ENCODE data around the gene MYCBP. TPM values are rescaled to one million over a fixed set of nuclear protein-coding genes. Genes with fewer than 3 reads are reported as not detected.
A peak's percentile ranks its signal among the peaks of the same experiment; 100 is the strongest.
"Not testable (repeated sequence)": the region's sequence is repeated elsewhere in the genome, so short reads cannot be mapped to it uniquely, and the experiment has no call there.

Gene MYCBP
- total RNA-seq, 4 donors from 2014 or later, result 10.7 to 38.7 (median 17.7) TPM

DNA sequence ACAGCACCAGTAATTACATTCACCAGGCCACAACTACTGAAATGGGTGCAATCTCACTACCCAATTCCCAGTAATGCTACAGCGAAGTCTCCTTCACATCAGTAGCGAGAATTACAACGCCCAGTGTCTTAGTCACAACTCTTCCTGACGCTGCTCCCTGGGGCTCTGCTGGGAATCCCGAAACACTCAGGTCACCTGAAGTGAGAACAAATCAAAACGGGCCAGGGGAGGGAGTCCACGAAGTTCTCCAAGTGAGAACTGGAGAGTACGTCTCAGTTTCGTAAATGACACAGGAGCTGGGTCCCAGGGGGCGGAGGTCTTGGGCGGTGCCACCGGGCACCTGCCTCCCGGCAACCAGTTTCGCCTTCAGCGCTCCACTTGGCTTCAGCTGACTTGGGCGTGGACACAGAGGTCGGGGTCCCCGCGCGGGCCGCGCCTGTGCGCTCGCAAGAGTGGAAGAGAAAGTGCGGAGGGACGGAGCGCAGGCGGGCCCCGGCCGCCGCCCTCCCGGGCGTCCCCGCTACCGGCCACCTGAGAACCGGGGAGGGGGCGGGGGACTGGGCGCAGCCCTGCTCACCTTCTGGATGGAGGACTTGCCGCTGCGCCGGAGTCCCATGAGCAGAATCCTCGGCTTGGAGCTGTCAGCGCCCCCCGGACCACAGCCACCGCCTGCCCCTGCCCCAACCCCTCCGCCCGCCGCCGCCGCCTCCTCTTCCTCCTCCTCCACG lies 14.2 kb downstream of the MYCBP start:
- no peaks in the 10 kb centered on the region for H3K27me3 ChIP-seq
- no peak for TF ChIP-seq POLR2A (IDR thresholded peaks at IDR 0.05)
- TF ChIP-seq, protein P1, sequence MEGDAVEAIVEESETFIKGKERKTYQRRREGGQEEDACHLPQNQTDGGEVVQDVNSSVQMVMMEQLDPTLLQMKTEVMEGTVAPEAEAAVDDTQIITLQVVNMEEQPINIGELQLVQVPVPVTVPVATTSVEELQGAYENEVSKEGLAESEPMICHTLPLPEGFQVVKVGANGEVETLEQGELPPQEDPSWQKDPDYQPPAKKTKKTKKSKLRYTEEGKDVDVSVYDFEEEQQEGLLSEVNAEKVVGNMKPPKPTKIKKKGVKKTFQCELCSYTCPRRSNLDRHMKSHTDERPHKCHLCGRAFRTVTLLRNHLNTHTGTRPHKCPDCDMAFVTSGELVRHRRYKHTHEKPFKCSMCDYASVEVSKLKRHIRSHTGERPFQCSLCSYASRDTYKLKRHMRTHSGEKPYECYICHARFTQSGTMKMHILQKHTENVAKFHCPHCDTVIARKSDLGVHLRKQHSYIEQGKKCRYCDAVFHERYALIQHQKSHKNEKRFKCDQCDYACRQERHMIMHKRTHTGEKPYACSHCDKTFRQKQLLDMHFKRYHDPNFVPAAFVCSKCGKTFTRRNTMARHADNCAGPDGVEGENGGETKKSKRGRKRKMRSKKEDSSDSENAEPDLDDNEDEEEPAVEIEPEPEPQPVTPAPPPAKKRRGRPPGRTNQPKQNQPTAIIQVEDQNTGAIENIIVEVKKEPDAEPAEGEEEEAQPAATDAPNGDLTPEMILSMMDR (IDR thresholded peaks at IDR 0.05), result no peak

DNA sequence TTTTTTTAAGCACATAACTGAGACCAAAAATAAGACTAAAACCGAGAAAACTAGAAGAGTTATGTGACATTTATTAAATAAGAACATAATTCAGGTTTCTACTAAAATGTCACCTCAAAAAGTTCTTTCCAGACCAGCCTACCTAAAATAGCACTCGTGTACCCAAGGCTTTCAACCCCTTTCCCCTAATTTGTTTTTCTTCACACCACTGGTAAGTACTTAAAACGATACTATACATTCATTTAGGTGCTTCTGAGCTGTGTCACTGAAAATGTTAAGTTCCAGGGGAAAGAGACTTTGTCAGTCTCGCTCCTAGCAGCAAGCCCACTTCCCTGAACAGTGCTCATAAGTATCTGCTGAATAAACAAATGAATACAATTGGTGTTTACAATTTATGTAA lies 20.4 kb downstream of the MYCBP start:
- Histone ChIP-seq H3K4me1 (peaks cover 0 to 3% of the 10 kb centered on the region in 2 donors), H3K9me3 (no peaks in the 10 kb centered on the region), H3K27me3 (no peaks in the 10 kb centered on the region), H3K36me3 (no peaks in the 10 kb centered on the region), H3K4me3 (no peak overlapping the region), H3K27ac (no peak overlapping the region)
- no peak for DNase-seq
- intact Hi-C loops (cut with DNase I; ENCODE audit: low total_unique reads), result no loop called here
- TF ChIP-seq POLR2A (IDR thresholded peaks at IDR 0.05), result no peak
- TF ChIP-seq, protein P1 (IDR thresholded peaks at IDR 0.05), result no peak

More for the DNA sequence above, 14.2 kb downstream of the MYCBP start:
- H3K27ac ChIP-seq, result peak overlapping the region; percentile 83 to 89
- intact Hi-C loops (cut with DNase I; ENCODE audit: low total_unique reads), result no loop called here
- H3K4me3 ChIP-seq, result peak overlapping the region; percentile 87 to 99
- peaks cover 0 to 4% of the 10 kb centered on the region in 2 donors for H3K4me1 ChIP-seq
- peak; percentile 30 to 39 for DNase-seq
- no peaks in the 10 kb centered on the region for H3K9me3 ChIP-seq
- no peaks in the 10 kb centered on the region for H3K36me3 ChIP-seq

DNA sequence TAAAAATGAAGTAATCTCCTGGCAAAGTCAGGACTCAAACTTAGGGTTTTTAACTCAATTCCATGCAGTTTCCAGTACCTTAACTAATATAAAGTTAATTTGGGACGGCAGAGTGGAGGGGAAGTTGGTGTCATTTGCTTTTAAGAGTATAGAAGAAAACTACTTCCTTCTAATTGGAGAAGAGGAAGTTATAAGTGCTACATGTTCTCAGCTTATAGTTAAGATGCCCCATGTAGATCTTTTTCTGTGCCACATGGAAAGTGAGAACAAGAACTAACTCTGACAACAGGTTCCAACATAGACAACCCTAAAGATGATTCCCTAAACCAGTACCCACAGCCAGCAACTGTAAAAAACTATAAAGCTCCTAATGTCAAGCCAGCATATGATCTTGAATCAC lies 25.1 kb downstream of the MYCBP start:
- TF ChIP-seq, protein P1 (IDR thresholded peaks at IDR 0.05), result no peak
- TF ChIP-seq POLR2A (IDR thresholded peaks at IDR 0.05), result no peak
- Histone ChIP-seq H3K27ac (no peak overlapping the region), H3K36me3 (no peaks in the 10 kb centered on the region), H3K4me1 (no peaks in the 10 kb centered on the region), H3K4me3 (no peak overlapping the region), H3K9me3 (no peaks in the 10 kb centered on the region), H3K27me3 (no peaks in the 10 kb centered on the region)
- no peak for DNase-seq
- intact Hi-C loops (cut with DNase I; ENCODE audit: low total_unique reads), result no loop called here

DNA sequence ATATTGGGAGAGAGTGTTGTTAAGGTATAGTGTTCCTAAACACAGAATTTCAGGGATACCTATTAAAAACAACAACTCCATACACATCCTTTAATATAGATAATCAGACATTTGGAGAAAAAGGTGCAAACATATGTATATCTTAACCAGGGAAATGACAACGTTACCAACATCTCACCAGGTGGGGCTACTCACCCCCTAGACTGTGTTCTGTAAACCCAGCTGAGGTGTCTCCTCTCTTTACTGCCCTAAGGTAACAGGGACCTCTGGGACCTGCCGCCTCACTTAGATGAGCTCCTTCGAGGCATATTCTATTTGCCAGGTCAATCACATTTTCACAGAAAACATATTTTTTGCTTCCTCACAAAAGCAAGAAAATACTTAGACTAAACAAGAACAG lies 26.9 kb downstream of the MYCBP start:
- no peaks in the 10 kb centered on the region for H3K9me3 ChIP-seq
- intact Hi-C loops (cut with DNase I; ENCODE audit: low total_unique reads), result no loop called here
- no peak for DNase-seq
- H3K4me3 ChIP-seq, result no peak overlapping the region
- H3K27me3 ChIP-seq, result no peaks in the 10 kb centered on the region
- TF ChIP-seq, protein P1 (IDR thresholded peaks at IDR 0.05), result no peak
- no peak for TF ChIP-seq POLR2A (IDR thresholded peaks at IDR 0.05)
- H3K27ac ChIP-seq, result no peak overlapping the region
- no peaks in the 10 kb centered on the region for H3K36me3 ChIP-seq
- H3K4me1 ChIP-seq, result no peaks in the 10 kb centered on the region

DNA sequence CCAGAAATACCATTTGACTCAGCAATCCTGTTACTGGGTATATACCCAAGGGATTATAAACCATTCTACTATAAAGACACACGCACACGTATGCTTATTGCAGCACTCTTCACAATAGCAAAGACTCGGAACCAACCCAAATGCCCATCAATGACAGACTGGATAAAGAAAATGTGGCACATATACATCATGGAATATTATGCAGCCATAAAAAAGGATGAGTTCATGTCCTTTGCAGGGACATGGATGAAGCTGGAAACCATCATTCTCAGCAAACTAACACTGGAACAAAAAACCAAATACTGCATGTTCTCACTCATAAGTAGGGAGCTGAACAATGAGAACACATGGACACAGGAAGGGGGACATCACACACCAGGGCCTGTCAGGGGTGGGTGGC lies 28.1 kb downstream of the MYCBP start:
- H3K4me3 ChIP-seq; H3K4me1 ChIP-seq; DNase-seq; H3K36me3 ChIP-seq; H3K27ac ChIP-seq; H3K9me3 ChIP-seq; H3K27me3 ChIP-seq; intact Hi-C loops (cut with DNase I; ENCODE audit: low total_unique reads): not testable (repeated sequence)

Data from uterus (tissue), 4 donors.